Mucosa of stomach (tissue), 1 donor: ENCODE measurements around the gene TLNRD1.

ENCODE experiments used
- H3K27me3 ChIP-seq: one replicate; pipeline ENCODE4 v1.7.0; 2013; ENCODE audit warnings: mild to moderate bottlenecking, low read length; ENCODE audit not compliant: control insufficient read depth, insufficient read depth
- H3K36me3 ChIP-seq: one replicate; pipeline ENCODE4 v1.7.0; 2013; ENCODE audit warnings: low read length; ENCODE audit not compliant: control insufficient read depth, insufficient read depth
- H3K4me1 ChIP-seq: one replicate; pipeline ENCODE4 v1.7.0; 2013; ENCODE audit warnings: mild to moderate bottlenecking, low read length; ENCODE audit not compliant: control insufficient read depth, insufficient read depth
- H3K4me3 ChIP-seq: one replicate; pipeline ENCODE4 v1.7.0; 2013; ENCODE audit warnings: low read length
- H3K9ac ChIP-seq: one replicate; pipeline ENCODE4 v1.7.0; 2013; ENCODE audit warnings: mild to moderate bottlenecking, low read length, moderate library complexity
- H3K9me3 ChIP-seq: one replicate; pipeline ENCODE4 v1.7.0; 2013; ENCODE audit warnings: mild to moderate bottlenecking, low read length, moderate library complexity; ENCODE audit not compliant: control insufficient read depth
- donor health status: Pancreatic carcinoma.

TLNRD1 gene

GRCh38 chr15:81010086-81010485 is 9.4 kb downstream of the TLNRD1 start:
- peaks cover 12% of the 10 kb centered on the region for H3K4me1 ChIP-seq
- H3K36me3 ChIP-seq, result no peaks in the 10 kb centered on the region
- no peak overlapping the region for H3K9ac ChIP-seq
- no peaks in the 10 kb centered on the region for H3K9me3 ChIP-seq
- H3K27me3 ChIP-seq, result no peaks in the 10 kb centered on the region
- H3K4me3 ChIP-seq, result no peak overlapping the region

GRCh38 chr15:81011593-81011992 is 10.9 kb downstream of the TLNRD1 start:
- Histone ChIP-seq H3K27me3 (no peaks in the 10 kb centered on the region), H3K9me3 (no peaks in the 10 kb centered on the region), H3K36me3 (no peaks in the 10 kb centered on the region), H3K4me3 (no peak overlapping the region), H3K9ac (no peak overlapping the region), H3K4me1 (peaks cover 12% of the 10 kb centered on the region)

GRCh38 chr15:81012588-81012987 is 11.9 kb downstream of the TLNRD1 start:
- H3K27me3 ChIP-seq, result no peaks in the 10 kb centered on the region
- no peaks in the 10 kb centered on the region for H3K36me3 ChIP-seq
- H3K4me1 ChIP-seq, result peaks cover 10% of the 10 kb centered on the region
- H3K4me3 ChIP-seq, result no peak overlapping the region
- H3K9ac ChIP-seq, result no peak overlapping the region
- H3K9me3 ChIP-seq, result no peaks in the 10 kb centered on the region

GRCh38 chr15:81013396-81013929 is 12.7 kb downstream of the TLNRD1 start:
- Histone ChIP-seq H3K9me3 (no peaks in the 10 kb centered on the region), H3K27me3 (no peaks in the 10 kb centered on the region), H3K4me1 (peaks cover 1% of the 10 kb centered on the region), H3K4me3 (no peak overlapping the region), H3K36me3 (no peaks in the 10 kb centered on the region), H3K9ac (no peak overlapping the region)

GRCh38 chr15:81014446-81015093 is 13.8 kb downstream of the TLNRD1 start:
- Histone ChIP-seq H3K36me3 (no peaks in the 10 kb centered on the region), H3K9me3 (no peaks in the 10 kb centered on the region), H3K4me3 (no peak overlapping the region), H3K27me3 (no peaks in the 10 kb centered on the region), H3K4me1 (no peaks in the 10 kb centered on the region), H3K9ac (no peak overlapping the region)

- Histone ChIP-seq H3K4me3 (no peak overlapping the region), H3K27me3 (no peaks in the 10 kb centered on the region), H3K9me3 (no peaks in the 10 kb centered on the region), H3K36me3 (no peaks in the 10 kb centered on the region), H3K9ac (no peak overlapping the region), H3K4me1 (no peaks in the 10 kb centered on the region)
Observed at GRCh38 chr15:81015621-81016488, 15.1 kb downstream of the TLNRD1 start.

GRCh38 chr15:81016489-81017068 is 15.9 kb downstream of the TLNRD1 start:
- Histone ChIP-seq H3K36me3 (no peaks in the 10 kb centered on the region), H3K27me3 (no peaks in the 10 kb centered on the region), H3K4me1 (no peaks in the 10 kb centered on the region), H3K9me3 (no peaks in the 10 kb centered on the region), H3K4me3 (no peak overlapping the region), H3K9ac (no peak overlapping the region)

- Histone ChIP-seq H3K9me3 (no peaks in the 10 kb centered on the region), H3K36me3 (no peaks in the 10 kb centered on the region), H3K4me3 (no peak overlapping the region), H3K4me1 (no peaks in the 10 kb centered on the region), H3K27me3 (no peaks in the 10 kb centered on the region), H3K9ac (no peak overlapping the region)
Observed at GRCh38 chr15:81018197-81018596, 17.5 kb downstream of the TLNRD1 start.

GRCh38 chr15:81021321-81021720 is 20.6 kb downstream of the TLNRD1 start:
- H3K9ac ChIP-seq, result no peak overlapping the region
- no peaks in the 10 kb centered on the region for H3K9me3 ChIP-seq
- H3K36me3 ChIP-seq, result no peaks in the 10 kb centered on the region
- no peaks in the 10 kb centered on the region for H3K4me1 ChIP-seq
- H3K27me3 ChIP-seq, result no peaks in the 10 kb centered on the region
- H3K4me3 ChIP-seq, result no peak overlapping the region

- H3K9me3 ChIP-seq, result no peaks in the 10 kb centered on the region
- H3K9ac ChIP-seq, result no peak overlapping the region
- no peaks in the 10 kb centered on the region for H3K27me3 ChIP-seq
- H3K4me1 ChIP-seq, result no peaks in the 10 kb centered on the region
- no peaks in the 10 kb centered on the region for H3K36me3 ChIP-seq
- no peak overlapping the region for H3K4me3 ChIP-seq
Observed at GRCh38 chr15:81023483-81024264, 23.0 kb downstream of the TLNRD1 start.

- no peak overlapping the region for H3K9ac ChIP-seq
- H3K4me1 ChIP-seq, result no peaks in the 10 kb centered on the region
- H3K27me3 ChIP-seq, result no peaks in the 10 kb centered on the region
- H3K9me3 ChIP-seq, result no peaks in the 10 kb centered on the region
- no peaks in the 10 kb centered on the region for H3K36me3 ChIP-seq
- H3K4me3 ChIP-seq, result no peak overlapping the region
Observed at GRCh38 chr15:81024265-81024872, 23.6 kb downstream of the TLNRD1 start.
